Hepatocyte (in vitro differentiated cells): ENCODE results near the gene ABCA8.

Experiments used
- EZH2phosphoT487 ChIP-seq: fragments of 200-600 bp; sonication (generic); IDR thresholded peaks from one replicate; pipeline ENCODE4 v1.6.1; 2018; ENCODE audit warnings: antibody characterized with exemption, mild to moderate bottlenecking, low read depth, moderate library complexity; ENCODE audit not compliant: unreplicated experiment, severe bottlenecking
- TF ChIP-seq, protein P1 (sequence below): fragments of 200-600 bp; sonication (generic); IDR thresholded peaks from 2 replicates; pipeline ENCODE4 v1.5.1; 2016; ENCODE audit warnings: antibody characterized with exemption, mild to moderate bottlenecking; ENCODE audit not compliant: poor library complexity

DNA sequence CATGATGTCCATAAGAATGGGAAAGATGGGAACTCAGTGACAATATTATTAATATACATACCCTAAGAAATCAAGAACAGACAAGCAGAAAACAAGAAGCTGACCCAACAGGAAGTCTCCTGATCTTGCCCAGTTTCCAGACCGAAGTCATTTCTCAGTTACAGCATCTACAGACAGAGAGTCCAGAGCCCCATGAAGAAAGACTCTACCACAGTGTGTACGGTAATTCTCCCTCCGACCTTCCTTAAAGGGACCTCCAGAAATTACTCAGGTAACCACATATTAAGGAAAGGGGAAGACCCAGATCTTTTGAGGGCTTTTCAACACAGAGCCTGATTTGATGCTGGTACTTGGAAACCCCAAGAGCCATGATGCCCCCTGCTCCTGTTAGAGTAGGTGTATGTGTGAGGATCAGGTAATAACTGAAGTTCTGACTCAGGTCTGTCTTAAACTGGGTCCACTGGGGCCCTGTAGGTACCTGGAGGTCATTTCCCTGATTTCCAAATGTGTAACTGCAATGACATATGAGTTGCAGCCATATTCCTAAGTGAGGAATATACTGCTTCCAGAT, 132.4 kb downstream of the ABCA8 start:
- TF ChIP-seq, protein P1, sequence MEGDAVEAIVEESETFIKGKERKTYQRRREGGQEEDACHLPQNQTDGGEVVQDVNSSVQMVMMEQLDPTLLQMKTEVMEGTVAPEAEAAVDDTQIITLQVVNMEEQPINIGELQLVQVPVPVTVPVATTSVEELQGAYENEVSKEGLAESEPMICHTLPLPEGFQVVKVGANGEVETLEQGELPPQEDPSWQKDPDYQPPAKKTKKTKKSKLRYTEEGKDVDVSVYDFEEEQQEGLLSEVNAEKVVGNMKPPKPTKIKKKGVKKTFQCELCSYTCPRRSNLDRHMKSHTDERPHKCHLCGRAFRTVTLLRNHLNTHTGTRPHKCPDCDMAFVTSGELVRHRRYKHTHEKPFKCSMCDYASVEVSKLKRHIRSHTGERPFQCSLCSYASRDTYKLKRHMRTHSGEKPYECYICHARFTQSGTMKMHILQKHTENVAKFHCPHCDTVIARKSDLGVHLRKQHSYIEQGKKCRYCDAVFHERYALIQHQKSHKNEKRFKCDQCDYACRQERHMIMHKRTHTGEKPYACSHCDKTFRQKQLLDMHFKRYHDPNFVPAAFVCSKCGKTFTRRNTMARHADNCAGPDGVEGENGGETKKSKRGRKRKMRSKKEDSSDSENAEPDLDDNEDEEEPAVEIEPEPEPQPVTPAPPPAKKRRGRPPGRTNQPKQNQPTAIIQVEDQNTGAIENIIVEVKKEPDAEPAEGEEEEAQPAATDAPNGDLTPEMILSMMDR: no peak
- no peak for TF ChIP-seq EZH2phosphoT487
